K562 (cell line): Measurements from ENCODE around the gene FYTTD1. TPM values are rescaled to one million over a fixed set of nuclear protein-coding genes. Genes with fewer than 3 reads are reported as not detected.

Source experiments
- ARHGAP35 ChIP-seq: fragments of 450-650 bp; IDR thresholded peaks from 2 replicates; pipeline ENCODE4 v1.6.1; 2018; ENCODE audit not compliant: partially characterized antibody
- ATF7 ChIP-seq: fragments of 450-650 bp; IDR thresholded peaks from 2 replicates; pipeline ENCODE4 v1.7.1; 2014; ENCODE audit warnings: mild to moderate bottlenecking, moderate library complexity
- E4F1 ChIP-seq: fragments of 250-450 bp; sonication (Bioruptor Pico); IDR thresholded peaks from 2 replicates; pipeline ENCODE4 v1.5.0; 2021; ENCODE audit warnings: mild to moderate bottlenecking, borderline replicate concordance
- ELF2 ChIP-seq: fragments of 250-450 bp; sonication (Bioruptor Pico); IDR thresholded peaks from 2 replicates; pipeline ENCODE4 v1.5.0; 2021; ENCODE audit warnings: mild to moderate bottlenecking
- ELF4 ChIP-seq: fragments of 450-650 bp; formaldehyde crosslinking; IDR thresholded peaks from 2 replicates; pipeline ENCODE4 v1.4.0; 2022; ENCODE audit warnings: missing genetic modification characterization
- ETV6 ChIP-seq, 3 experiments: fragments of 150-350 bp in 1 of 3; sonication (generic) in 1 of 3; formaldehyde crosslinking in 1 of 3; IDR thresholded peaks; 2 replicates each; pipeline versions ENCODE4 v1.6.1 to v1.8.0; 2014 to 2022; ENCODE audit warnings: borderline replicate concordance in 2 of 3, low read depth in 2 of 3, antibody characterized with exemption in 1 of 3, low read length in 1 of 3, mild to moderate bottlenecking in 1 of 3, missing genetic modification reagents in 1 of 3
- GTF2B ChIP-seq: IDR thresholded peaks from 2 replicates; pipeline ENCODE4 v1.6.1; 2011; ENCODE audit not compliant: insufficient read length; ENCODE audit errors: extremely low read depth
- HDAC1 ChIP-seq, 2 experiments: fragments of 450-650 bp; IDR thresholded peaks; 2 replicates each; pipeline ENCODE4 v1.6.1; 2016 to 2017; ENCODE audit warnings: inconsistent platforms in 1 of 2, mild to moderate bottlenecking in 1 of 2, moderate library complexity in 1 of 2
- HMBOX1 ChIP-seq: sonication (generic); IDR thresholded peaks from 2 replicates; pipeline ENCODE4 v1.6.1; 2016
- HNRNPH1 ChIP-seq: fragments of 200-400 bp; formaldehyde crosslinking; optimal IDR thresholded peaks from 2 replicates; pipeline ENCODE3; 2017; ENCODE audit warnings: low read depth, mild to moderate bottlenecking, low read length, moderate library complexity
- IRF2 ChIP-seq: sonication (generic); formaldehyde crosslinking; IDR thresholded peaks from 2 replicates; pipeline ENCODE4 v1.8.1; 2022; ENCODE audit warnings: mild to moderate bottlenecking, missing genetic modification reagents
- NFATC3 ChIP-seq: fragments of 450-650 bp; IDR thresholded peaks from 2 replicates; pipeline ENCODE4 v1.6.1; 2017; ENCODE audit warnings: mild to moderate bottlenecking
- NFIC ChIP-seq: fragments of 450-650 bp; IDR thresholded peaks from 2 replicates; pipeline ENCODE4 v1.6.1; 2017; ENCODE audit warnings: mild to moderate bottlenecking, inconsistent platforms
- NR1H2 ChIP-seq: sonication (generic); formaldehyde crosslinking; IDR thresholded peaks from 2 replicates; pipeline ENCODE4 v1.4.0; 2020; ENCODE audit warnings: mild to moderate bottlenecking, missing genetic modification reagents
- NUFIP1 ChIP-seq: fragments of 450-650 bp; IDR thresholded peaks from 2 replicates; pipeline ENCODE4 v1.6.1; 2018; ENCODE audit not compliant: partially characterized antibody
- PHF8 ChIP-seq: fragments of 200-600 bp; sonication (generic); IDR thresholded peaks from 2 replicates; pipeline ENCODE4 v1.6.1; 2012; ENCODE audit warnings: mixed run types, mild to moderate bottlenecking, inconsistent platforms, low read length, moderate library complexity, borderline replicate concordance
- RAD51 ChIP-seq: fragments of 450-650 bp; IDR thresholded peaks from 2 replicates; pipeline ENCODE4 v1.7.1; 2016; ENCODE audit warnings: low read depth, mild to moderate bottlenecking, borderline replicate concordance
- SP2 ChIP-seq: IDR thresholded peaks from 2 replicates; pipeline ENCODE4 v1.6.1; 2011; ENCODE audit warnings: mild to moderate bottlenecking, low read depth, low read length, moderate library complexity; ENCODE audit not compliant: poor library complexity, severe bottlenecking; ENCODE audit errors: extremely low read depth
- SREBF2 ChIP-seq: sonication (generic); formaldehyde crosslinking; IDR thresholded peaks from 2 replicates; pipeline ENCODE4 v1.4.0; 2020; ENCODE audit warnings: mild to moderate bottlenecking, missing genetic modification reagents
- THRAP3 ChIP-seq: fragments of 450-650 bp; IDR thresholded peaks from 2 replicates; pipeline ENCODE4 v1.6.1; 2016; ENCODE audit warnings: mild to moderate bottlenecking, inconsistent platforms, borderline replicate concordance
- TRIM24 ChIP-seq, 2 experiments: fragments of 450-650 bp; IDR thresholded peaks; 2 replicates each; pipeline ENCODE4 v1.6.1; 2016
- ZBTB1 ChIP-seq: sonication (generic); formaldehyde crosslinking; IDR thresholded peaks from 2 replicates; pipeline ENCODE4 v1.8.1; 2023; ENCODE audit warnings: missing genetic modification reagents, low read depth, mild to moderate bottlenecking, borderline replicate concordance
- ZNF12 ChIP-seq: sonication (generic); formaldehyde crosslinking; IDR thresholded peaks from 2 replicates; pipeline ENCODE4 v1.4.0; 2020; ENCODE audit warnings: mild to moderate bottlenecking, missing genetic modification reagents
- ZNF140 ChIP-seq: fragments of 250-450 bp; sonication (Bioruptor Pico); IDR thresholded peaks from 2 replicates; pipeline ENCODE4 v1.8.0; 2021; ENCODE audit warnings: moderate library complexity, mild to moderate bottlenecking, inconsistent platforms
- ZNF3 ChIP-seq: fragments of 250-450 bp; sonication (Bioruptor Pico); IDR thresholded peaks from 2 replicates; pipeline ENCODE4 v1.5.0; 2021; ENCODE audit warnings: mild to moderate bottlenecking, moderate library complexity
- ZNF384 ChIP-seq: IDR thresholded peaks from 2 replicates; pipeline ENCODE4 v1.6.1; 2012; ENCODE audit warnings: low read depth, low read length, improper control_type of control experiment
- polyA plus RNA-seq, 8 experiments: library from polyadenylated mRNA; depleted of rRNA in 4 of 8; stranded (reverse) in 5 of 8; unstranded in 3 of 8; fragments of >200 nt; fragmentation: Nextera tagmentation in 2 of 8; fragmentation: Illumina TruSeq in 1 of 8; extraction: Ambion mirVana in 2 of 8; extraction: Trizol in 1 of 8; gene quantifications; 2 replicates each; pipeline versions ENCODE4 v1.2.1 to v1.2.3, GENCODE V29; 2011 to 2014; ENCODE audit warnings: inconsistent platforms in 1 of 8, missing spikeins in 1 of 8
- total RNA-seq, 7 experiments: library from RNA; depleted of rRNA in 6 of 7; stranded (reverse); fragments of >200 nt in 6 of 7; fragmentation: Illumina TruSeq in 2 of 7; extraction: Trizol in 2 of 7; gene quantifications; 2 replicates each; pipeline versions ENCODE4 v1.2.1 to v1.2.3, GENCODE V29; 2011 to 2021; ENCODE audit warnings: low replicate concordance in 1 of 7

Gene FYTTD1
- total and polyA plus RNA-seq, 9 of the 15 experiments (the other 6 are each of a cell fraction or from before 2014, with no cell fraction given) = 35.7 to 106 (median 76.3) TPM

GRCh38 chr3:197736491-197737318 lies 13.0 kb upstream of the FYTTD1 start, which contains the start of gene RUBCN (continued):
- no peak for TF ChIP-seq E4F1
- no peak for TF ChIP-seq HMBOX1
- 0 out of 2 replicates have a peak, but pooled peaks have one; percentile 52 for TF ChIP-seq NR1H2 (CRISPR knock-in tag)
- TF ChIP-seq PHF8 = peak; percentile 70; the same call in 1 of the 2 replicates
- TF ChIP-seq ETV6 (IDR thresholded peaks at IDR 0.05; ENCODE audit: borderline replicate concordance in 1 of 2, low read depth in 2 of 2, low read length in 1 of 2) = no peak
- no peak for TF ChIP-seq ETV6 (CRISPR knock-in tag; IDR thresholded peaks at IDR 0.05; ENCODE audit: borderline replicate concordance)
- no peak for TF ChIP-seq GTF2B
- no peak for TF ChIP-seq ZNF140 (CRISPR knock-in tag)
- no peak for TF ChIP-seq ZNF3 (CRISPR knock-in tag)
- 0 out of 2 replicates have a peak, but pooled peaks have one; percentile 28 for TF ChIP-seq RAD51
- no peak for TF ChIP-seq HNRNPH1
- TF ChIP-seq IRF2 = no peak
- no peak for TF ChIP-seq NUFIP1
- no peak for TF ChIP-seq TRIM24 (IDR thresholded peaks at IDR 0.05)
- TF ChIP-seq NFIC = no peak
- no peak for TF ChIP-seq SREBF2 (CRISPR knock-in tag)
- no peak for TF ChIP-seq ZNF384
- no peak for TF ChIP-seq NFATC3
- peak; percentile 37; the same call in 1 of the 2 replicates for TF ChIP-seq ZBTB1
- TF ChIP-seq ZNF12 (CRISPR knock-in tag) = no peak
- TF ChIP-seq THRAP3 = no peak
- peak; percentile 5 for TF ChIP-seq SP2
- TF ChIP-seq HDAC1 (IDR thresholded peaks at IDR 0.05) = peak in 1 of 2 experiments; percentile 56; a peak in 2 of 4 replicates
- peak; percentile 85 for TF ChIP-seq ELF2 (CRISPR knock-in tag)
- no peak for TF ChIP-seq ARHGAP35
- TF ChIP-seq ATF7 = peak; percentile 72
- TF ChIP-seq ELF4 (CRISPR knock-in tag) = no peak
